Cardiac muscle cell (in vitro differentiated cells and primary cell): ENCODE results near the gene FAM131A. TPM values are rescaled to one million over a fixed set of nuclear protein-coding genes. Genes with fewer than 3 reads are reported as not detected.

Source experiments
- DNase-seq, 2 donors: peaks; one replicate each; pipeline versions ENCODE4 v3.0.0 to v3.0.0-alpha.2; 2010 to 2017; ENCODE audit warnings: low read depth in 1 of 2, low spot score in 1 of 2
- H3K27ac ChIP-seq: fragments of 200-600 bp; sonication (generic); 2 replicates; pipeline ENCODE4 v1.5.1; 2016
- H3K27me3 ChIP-seq: fragments of 200-600 bp; sonication (generic); 2 replicates; pipeline ENCODE4 v1.6.0; 2016; ENCODE audit warnings: control low read depth
- H3K36me3 ChIP-seq: fragments of 200-600 bp; sonication (generic); 2 replicates; pipeline ENCODE4 v1.5.1; 2016; ENCODE audit warnings: control low read depth
- H3K4me1 ChIP-seq: fragments of 200-600 bp; sonication (generic); 2 replicates; pipeline ENCODE4 v1.8.1; 2017; ENCODE audit warnings: low read depth, mild to moderate bottlenecking, mixed run types
- H3K4me3 ChIP-seq: fragments of 200-600 bp; sonication (generic); 2 replicates; pipeline ENCODE4 v1.5.1; 2016; ENCODE audit warnings: mild to moderate bottlenecking
- H3K9me3 ChIP-seq: fragments of 200-600 bp; sonication (generic); 2 replicates; pipeline ENCODE4 v1.5.1; 2017; ENCODE audit warnings: low read depth, mild to moderate bottlenecking, control low read depth
- CTCF ChIP-seq: IDR thresholded peaks from 2 replicates; pipeline ENCODE4 v1.5.1; 2012; ENCODE audit warnings: low read depth, mild to moderate bottlenecking, low read length
- polyA plus RNA-seq: library from polyadenylated mRNA; unstranded; fragments of >200 nt; fragmentation: Nextera tagmentation; extraction: Ambion mirVana; gene quantifications from 2 replicates; pipeline ENCODE4 v1.2.1, GENCODE V29; 2016
- total RNA-seq: library from RNA; depleted of rRNA; stranded (reverse); fragments of >200 nt; gene quantifications from 2 replicates; pipeline ENCODE4 v1.2.3, GENCODE V29; 2016

The FAM131A gene
- total and polyA plus RNA-seq, 2 experiments from 2014 or later, result 9.6 to 34.3 TPM

- DNase-seq, result no peak
- H3K4me3 ChIP-seq, result no peak overlapping the region
- peaks cover 6% of the 10 kb centered on the region for H3K36me3 ChIP-seq
- no peaks in the 10 kb centered on the region for H3K27me3 ChIP-seq
- H3K4me1 ChIP-seq, result peaks cover 9% of the 10 kb centered on the region
- H3K27ac ChIP-seq, result no peak overlapping the region
- no peak for TF ChIP-seq CTCF
- no peaks in the 10 kb centered on the region for H3K9me3 ChIP-seq
Measured at GRCh38 chr3:184295771-184296170, 41.6 kb upstream of the FAM131A start.

- H3K9me3 ChIP-seq, result no peaks in the 10 kb centered on the region
- H3K27ac ChIP-seq, result no peak overlapping the region
- no peak for DNase-seq
- no peak for TF ChIP-seq CTCF
- no peak overlapping the region for H3K4me3 ChIP-seq
- H3K27me3 ChIP-seq, result no peaks in the 10 kb centered on the region
- peaks cover 12% of the 10 kb centered on the region for H3K36me3 ChIP-seq
- peaks cover 9% of the 10 kb centered on the region for H3K4me1 ChIP-seq
Measured at GRCh38 chr3:184296616-184297015, 40.8 kb upstream of the FAM131A start.

GRCh38 chr3:184298759-184299487 is 38.5 kb upstream of the FAM131A start, which contains the start of gene PSMD2:
TSS of gene PSMD2 (plus strand) at chr3:184299241. CDS start at chr3:184299267, 26 bp downstream.
- H3K27me3 ChIP-seq, result no peaks in the 10 kb centered on the region
- DNase-seq, result peak; percentile 98 to 99
- H3K9me3 ChIP-seq, result no peaks in the 10 kb centered on the region
- peak within 1 kb of the TSS; percentile 72 for H3K4me3 ChIP-seq
- peaks cover 35% of the 10 kb centered on the region for H3K36me3 ChIP-seq
- peaks cover 9% of the 10 kb centered on the region for H3K4me1 ChIP-seq
- TF ChIP-seq CTCF, result no peak
- H3K27ac ChIP-seq, result peak within 1 kb of the TSS; percentile 86

- peak in 1 of 2 donors; percentile 32 for DNase-seq
- Histone ChIP-seq H3K36me3 (peaks cover 42% of the 10 kb centered on the region), H3K4me1 (peaks cover 9% of the 10 kb centered on the region), H3K9me3 (no peaks in the 10 kb centered on the region), H3K4me3 (peak overlapping the region; percentile 72), H3K27ac (peak overlapping the region; percentile 79), H3K27me3 (no peaks in the 10 kb centered on the region)
- no peak for TF ChIP-seq CTCF
Measured at GRCh38 chr3:184299488-184300377, 37.7 kb upstream of the FAM131A start.

- H3K9me3 ChIP-seq, result no peaks in the 10 kb centered on the region
- H3K4me3 ChIP-seq, result peak overlapping the region; percentile 72
- peaks cover 9% of the 10 kb centered on the region for H3K4me1 ChIP-seq
- DNase-seq, result no peak
- H3K27me3 ChIP-seq, result no peaks in the 10 kb centered on the region
- no peak for TF ChIP-seq CTCF
- peaks cover 46% of the 10 kb centered on the region for H3K36me3 ChIP-seq
- no peak overlapping the region for H3K27ac ChIP-seq
Measured at GRCh38 chr3:184300378-184300720, 37.1 kb upstream of the FAM131A start.
